NCI-H510A (cell line): Measurements from ENCODE around the gene FOXN3.
A peak's percentile ranks its signal among the peaks of the same experiment; 100 is the strongest.

ENCODE experiments used
- DNase-seq: peaks from one replicate; lab custom pipeline; 2025; lab: John Stamatoyannopoulos, UW

Gene FOXN3

DNA sequence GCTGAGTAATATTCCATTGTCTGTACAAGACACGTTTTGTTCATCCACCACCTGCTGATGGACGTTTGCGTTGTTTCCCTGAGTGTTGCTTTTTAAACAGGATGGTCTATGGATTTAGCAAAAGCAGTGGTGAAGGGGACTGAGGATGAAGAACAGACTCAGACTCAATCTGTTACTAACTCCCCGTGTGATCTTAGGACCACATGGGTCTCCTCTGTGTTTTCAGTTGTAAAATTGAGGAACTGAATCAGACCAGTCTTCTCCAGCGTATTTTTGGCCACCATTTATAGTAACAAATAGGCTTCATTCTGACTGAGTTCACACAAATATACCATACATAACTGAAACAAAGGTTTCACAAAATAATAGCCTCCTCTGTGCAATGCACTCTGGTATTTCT lies 85.6 kb downstream of the FOXN3 start:
- DNase-seq, result no peak

DNA sequence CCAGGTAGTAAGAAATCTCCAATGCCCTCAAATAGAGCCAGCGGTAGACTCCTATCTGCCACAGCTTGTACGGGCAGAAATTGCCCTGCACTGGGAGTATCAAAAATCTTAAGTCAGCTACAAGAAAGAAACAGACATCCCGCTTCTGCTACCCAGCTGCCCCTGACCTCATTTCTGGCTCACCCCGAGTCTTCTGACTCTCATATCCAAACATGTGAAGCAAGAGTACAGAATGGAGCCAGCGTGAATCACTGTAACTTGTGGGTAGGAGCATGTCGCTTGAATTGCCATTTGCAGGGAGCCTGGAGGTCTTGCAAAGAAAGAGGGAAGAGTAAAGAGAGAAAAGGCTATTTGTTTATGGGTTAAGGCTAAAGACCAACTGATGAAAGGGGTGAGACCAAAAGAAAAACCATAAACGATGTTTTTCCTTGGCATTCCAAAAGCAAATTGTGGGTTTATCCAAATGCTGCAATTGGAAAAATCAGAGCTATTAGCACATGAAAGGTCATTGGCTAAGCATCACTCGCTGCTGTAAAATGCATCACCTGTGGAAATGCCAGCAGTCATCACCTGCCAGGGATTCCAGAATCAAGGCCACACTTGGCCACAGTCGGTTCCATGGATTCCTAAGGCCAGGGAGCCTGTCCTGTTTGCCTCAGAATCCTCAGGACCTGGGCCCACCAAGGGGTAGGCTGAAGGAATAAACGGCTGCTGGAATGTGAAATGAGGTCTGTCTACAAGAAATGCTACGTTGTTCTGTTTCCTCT lies 86.6 kb downstream of the FOXN3 start:
- DNase-seq, result no peak

DNA sequence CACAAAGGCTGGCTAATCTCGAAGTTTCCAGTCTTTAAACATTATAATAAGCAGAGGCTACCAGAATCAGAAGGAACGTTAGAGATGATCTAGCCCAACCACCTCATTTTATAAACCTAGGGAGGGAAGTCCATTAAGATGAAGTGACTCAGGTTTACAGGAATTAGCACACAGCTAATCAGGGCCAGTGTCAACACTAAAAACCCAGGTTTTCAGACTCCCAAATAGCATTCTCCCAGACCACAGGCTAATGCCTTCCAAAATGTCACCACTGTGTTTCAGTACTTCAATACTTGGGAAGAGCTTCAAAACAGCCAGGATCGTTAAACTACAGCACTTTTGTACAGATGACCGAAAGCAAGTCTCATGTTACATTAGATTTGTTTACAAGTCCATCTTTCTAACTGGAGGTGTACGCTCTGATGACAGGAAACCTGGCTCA lies 89.2 kb downstream of the FOXN3 start:
- DNase-seq, result no peak

DNA sequence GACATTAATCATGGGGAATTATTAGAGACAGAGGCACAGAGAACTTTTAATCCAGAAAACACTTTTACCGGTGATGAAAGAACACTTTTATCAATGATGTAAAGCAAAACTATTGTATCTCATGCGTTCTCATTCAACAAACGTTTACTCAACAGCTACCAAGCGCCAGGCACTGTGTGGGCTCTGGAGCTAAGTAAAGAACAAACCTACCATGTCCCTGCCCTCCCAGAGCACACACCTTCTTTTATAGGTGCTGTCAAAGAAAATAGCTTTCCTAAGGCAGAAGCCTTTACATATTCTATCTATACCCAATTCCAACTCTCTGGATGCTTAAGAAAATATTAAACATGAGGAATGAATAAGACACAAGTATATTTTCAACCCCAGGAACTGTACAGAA lies 91.1 kb downstream of the FOXN3 start:
- DNase-seq, result no peak

GRCh38 chr14:89325299-89325883 lies 91.6 kb downstream of the FOXN3 start:
- no peak for DNase-seq

- no peak for DNase-seq
These were observed 92.3 kb downstream of the FOXN3 start for GRCh38 chr14:89324501-89325298.

GRCh38 chr14:89320381-89321000 lies 96.5 kb downstream of the FOXN3 start:
- no peak for DNase-seq

DNA sequence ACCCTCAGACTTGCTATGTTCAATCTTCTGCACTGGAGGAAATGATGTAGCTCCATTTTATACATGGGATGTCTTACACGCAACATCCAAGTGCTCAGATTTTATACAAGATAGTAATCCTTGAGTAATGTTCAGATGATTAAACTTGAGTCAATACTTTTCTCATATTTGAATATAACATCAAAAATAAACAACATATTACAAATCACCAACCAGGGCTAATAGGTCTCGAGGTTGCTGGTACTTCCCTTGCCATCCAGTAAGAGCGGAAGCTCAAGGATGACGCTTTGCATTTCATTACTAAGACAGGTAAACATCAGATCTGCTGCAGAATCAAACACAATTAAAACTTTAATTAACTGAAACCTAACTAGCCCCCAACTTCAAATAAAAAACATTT lies 97.3 kb downstream of the FOXN3 start:
- DNase-seq, result no peak

DNA sequence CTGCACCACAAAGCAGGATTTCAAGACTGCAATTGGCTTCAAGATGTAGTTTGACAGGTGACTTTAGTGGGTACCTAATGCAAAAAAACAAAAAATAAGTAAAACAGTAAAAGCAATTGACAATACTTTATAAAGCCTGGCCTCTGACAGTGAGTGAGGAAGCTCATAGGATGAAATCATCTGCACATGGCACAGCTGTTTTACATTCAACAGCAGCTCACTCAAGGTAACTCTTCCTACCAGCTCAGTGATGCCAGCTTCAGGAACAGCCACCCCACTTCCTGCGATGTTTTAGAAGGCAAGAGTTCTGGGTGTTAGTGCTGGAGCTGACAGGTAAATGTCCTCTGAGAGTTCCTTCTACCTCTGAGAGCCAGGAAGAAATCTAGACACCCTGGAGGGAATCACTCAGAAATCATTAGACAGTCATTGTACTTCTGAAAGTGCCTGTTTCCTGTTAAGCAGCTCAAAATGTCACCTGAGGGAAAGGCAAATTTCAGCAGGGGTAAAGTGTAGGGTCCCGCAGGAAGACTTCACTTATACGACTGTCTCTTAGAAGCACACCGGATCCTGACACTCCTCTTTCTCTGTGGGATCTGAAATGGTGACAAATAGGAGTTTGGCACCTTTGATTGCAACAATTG lies 99.9 kb downstream of the FOXN3 start:
- DNase-seq, result no peak

DNA sequence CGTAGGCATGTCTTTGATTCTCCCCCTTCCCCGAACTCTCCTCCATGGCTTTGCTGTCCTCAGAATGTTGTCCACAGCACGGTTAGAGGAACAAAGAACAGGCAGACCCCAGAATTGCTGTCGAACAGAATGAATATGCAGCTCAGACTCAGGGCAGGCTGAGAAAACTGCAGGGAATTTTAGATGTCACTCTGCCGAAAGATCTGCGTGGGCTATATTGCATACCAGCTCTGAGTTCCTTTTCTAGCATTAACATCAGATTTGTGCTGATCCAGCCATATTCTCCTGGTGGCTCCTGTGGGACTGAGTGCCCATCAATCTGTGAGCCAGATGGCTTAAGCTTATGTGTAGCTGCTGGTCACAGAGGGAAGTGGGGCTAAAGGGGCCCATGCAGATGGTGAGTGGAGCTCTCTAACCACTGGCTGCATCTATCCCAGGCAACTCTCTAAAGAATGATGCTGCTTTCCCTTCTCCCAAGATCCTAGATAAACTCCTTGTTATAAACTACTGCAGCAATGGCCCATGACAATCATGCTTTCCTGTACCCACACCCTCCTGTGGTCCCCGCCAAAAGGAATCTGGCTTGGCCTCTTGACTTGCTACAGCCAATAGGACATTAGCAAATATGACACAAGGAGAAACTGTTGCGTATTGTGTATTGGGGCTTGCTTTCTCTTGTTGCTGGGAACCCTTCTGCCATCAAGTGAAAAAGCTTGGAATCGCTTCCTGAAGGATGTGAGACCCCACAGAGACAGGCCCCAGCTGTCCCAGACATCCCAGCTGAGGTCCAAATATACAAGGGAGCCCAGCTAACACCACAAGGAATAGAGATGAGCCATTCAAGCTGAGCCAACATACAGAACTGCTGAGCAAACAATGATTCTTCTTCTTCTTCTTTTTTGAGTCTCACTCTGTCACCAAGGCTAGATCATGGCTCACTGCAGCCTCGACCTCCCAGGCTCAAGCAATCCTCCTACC lies 101.3 kb downstream of the FOXN3 start:
- DNase-seq, result no peak

GRCh38 chr14:89314274-89314673 lies 102.8 kb downstream of the FOXN3 start:
- DNase-seq, result no peak

GRCh38 chr14:89312932-89313331 lies 104.1 kb downstream of the FOXN3 start:
- no peak for DNase-seq

DNA sequence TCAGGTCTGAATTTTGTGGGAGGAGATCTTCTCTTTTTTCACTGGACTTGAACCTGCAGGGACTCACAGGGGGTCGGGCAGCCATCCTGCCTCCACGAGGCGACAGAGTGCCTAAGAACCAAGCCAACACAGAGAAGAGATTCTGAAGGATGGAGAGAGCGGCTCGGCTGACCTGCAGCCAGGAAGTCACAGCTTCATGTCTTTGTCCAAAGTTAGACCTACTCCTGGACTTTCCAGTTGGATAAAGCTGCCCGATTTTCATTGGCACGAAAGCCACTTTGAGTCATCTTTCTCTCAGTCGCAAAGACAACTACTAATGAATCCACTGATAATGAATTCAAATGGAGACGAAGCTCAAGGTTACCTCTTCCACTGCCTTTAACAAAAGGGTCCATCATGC lies 106.8 kb downstream of the FOXN3 start:
- no peak for DNase-seq

DNA sequence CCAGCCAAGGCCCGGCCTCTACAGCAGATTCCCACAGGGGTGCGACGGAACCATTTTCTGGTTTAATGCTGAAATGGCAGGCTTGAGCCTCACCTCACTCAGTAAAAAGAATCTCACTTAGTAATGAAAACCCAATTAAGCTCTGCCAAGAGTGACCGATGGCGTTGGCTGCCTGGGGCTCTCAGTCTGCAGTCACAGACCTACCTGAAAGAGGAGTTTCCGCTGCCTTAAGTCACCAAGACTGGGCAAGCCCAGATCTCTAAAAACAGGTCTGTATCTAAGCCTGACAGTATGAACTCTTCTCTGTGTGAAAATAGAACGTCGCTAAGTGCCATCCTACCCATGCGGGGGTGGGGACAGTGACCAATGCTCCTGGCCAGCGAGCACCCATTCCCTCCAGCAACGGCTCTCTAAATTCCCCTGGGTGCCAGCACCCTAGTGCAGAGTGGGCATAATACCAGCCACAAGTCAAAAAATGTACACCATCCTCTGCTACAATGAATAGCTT lies 107.3 kb downstream of the FOXN3 start:
- DNase-seq, result no peak

DNA sequence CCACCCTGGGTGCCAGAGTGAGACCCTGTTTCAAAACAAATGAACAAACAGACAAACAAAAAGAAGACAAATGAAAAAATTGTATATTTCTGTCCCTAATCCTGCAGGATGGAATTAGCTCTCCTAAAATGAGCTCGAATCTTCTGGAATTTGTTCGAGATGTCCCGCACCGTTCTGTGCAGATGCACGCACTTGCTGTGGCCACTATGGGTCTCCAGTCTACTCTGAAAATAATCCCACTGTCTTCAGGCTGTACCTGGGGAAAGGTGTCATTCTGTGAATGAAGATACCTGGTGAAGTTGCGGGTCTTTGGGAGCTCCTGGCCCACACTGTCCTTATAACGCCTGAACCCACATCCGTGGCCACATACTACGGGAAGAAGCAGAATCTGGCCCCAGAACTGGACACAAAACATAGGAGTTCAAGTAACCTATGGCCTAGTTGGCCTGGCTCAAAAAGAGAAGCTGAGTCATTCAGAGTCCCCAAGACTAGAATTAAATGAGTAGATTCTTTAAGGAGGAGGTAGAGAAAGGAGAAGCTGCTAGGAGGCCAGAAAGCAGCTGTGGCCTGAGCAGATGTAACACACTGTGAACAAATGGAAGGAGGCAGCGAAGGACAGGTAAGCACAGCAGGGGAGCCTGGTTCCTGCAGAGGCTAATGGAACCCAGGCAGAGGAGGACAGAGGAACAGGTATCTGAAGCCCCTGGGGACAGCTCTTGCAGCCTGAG lies 108.6 kb downstream of the FOXN3 start:
- no peak for DNase-seq

- DNase-seq, result no peak
These were observed 109.6 kb downstream of the FOXN3 start for GRCh38 chr14:89307409-89307808.

GRCh38 chr14:89304972-89305703 lies 111.9 kb downstream of the FOXN3 start:
- peak; percentile 63 for DNase-seq

- DNase-seq, result no peak
These were observed 112.5 kb downstream of the FOXN3 start for GRCh38 chr14:89304561-89304960.
